Measurements from ENCODE around the gene FCN1. TPM values are rescaled to one million over a fixed set of nuclear protein-coding genes. Genes with fewer than 3 reads are reported as not detected.

FCN1 gene
- total and polyA plus RNA-seq, 9 of the 15 experiments (the other 6 are each of a cell fraction or from before 2014, with no cell fraction given), result not detected

GRCh38 chr9:134898319-134898718, 19.4 kb downstream of the FCN1 start (continued):
- TF ChIP-seq NR2C1 (IDR thresholded peaks at IDR 0.05), result no peak
- no peak for TF ChIP-seq NR2C1 (tag; IDR thresholded peaks at IDR 0.05)
- no peak for TF ChIP-seq ZNF609 (CRISPR knock-in tag; IDR thresholded peaks at IDR 0.05; ENCODE audit: borderline replicate concordance)
- TF ChIP-seq STAT5B (CRISPR knock-in tag; IDR thresholded peaks at IDR 0.05), result no peak
- TF ChIP-seq CREB3 (tag; conservative IDR thresholded peaks at IDR 0.05; ENCODE audit: low read depth), result no peak
